Neural cell (in vitro differentiated cells): ENCODE results near the gene SLC35G6. TPM values are rescaled to one million over a fixed set of nuclear protein-coding genes. Genes with fewer than 3 reads are reported as not detected.

Experiments
- H2AFZ ChIP-seq: fragments of 200-600, 300-800 bp; sonication (generic), shearing (Covaris generic); 2 replicates; pipeline ENCODE4 v1.6.0; 2014; ENCODE audit warnings: low read depth, mild to moderate bottlenecking, antibody characterized with exemption, low read length, moderate library complexity
- H3F3A ChIP-seq: fragments of 200-600 bp; shearing (Covaris generic); 2 replicates; pipeline ENCODE4 v1.6.1; 2016; ENCODE audit warnings: mild to moderate bottlenecking, moderate library complexity, mixed read lengths, antibody characterized with exemption, low read length; ENCODE audit not compliant: insufficient read depth, poor library complexity, severe bottlenecking
- H3K27ac ChIP-seq: fragments of 200-600, 300-800 bp; sonication (generic), shearing (Covaris generic); 2 replicates; pipeline ENCODE4 v1.5.1; 2014; ENCODE audit warnings: mild to moderate bottlenecking, low read length, moderate library complexity
- H3K27me3 ChIP-seq: fragments of 300-800, 200-600 bp; sonication (generic), shearing (Covaris generic); 2 replicates; pipeline ENCODE4 v1.6.0; 2014; ENCODE audit warnings: mild to moderate bottlenecking, low read depth, low read length, moderate library complexity; ENCODE audit not compliant: insufficient read depth
- H3K36me3 ChIP-seq: fragments of 300-800, 200-600 bp; sonication (generic), shearing (Covaris generic); 2 replicates; pipeline ENCODE4 v1.5.1; 2014; ENCODE audit warnings: mild to moderate bottlenecking, antibody characterized with exemption, low read length, moderate library complexity; ENCODE audit not compliant: insufficient read depth
- H3K4me2 ChIP-seq: fragments of 300-800, 200-600 bp; sonication (generic), shearing (Covaris generic); 2 replicates; pipeline ENCODE4 v1.6.0; 2014; ENCODE audit warnings: mild to moderate bottlenecking, low read length
- H3K4me3 ChIP-seq: fragments of 300-800, 200-600 bp; sonication (generic), shearing (Covaris generic); 2 replicates; pipeline ENCODE4 v1.5.1; 2014; ENCODE audit warnings: mild to moderate bottlenecking, low read length, moderate library complexity
- H3K79me2 ChIP-seq: fragments of 200-600 bp; shearing (Covaris generic); replicated peaks from 2 replicates; pipeline ENCODE4 v1.6.0; 2014; ENCODE audit warnings: mild to moderate bottlenecking, low read length, moderate library complexity; ENCODE audit not compliant: insufficient read depth
- H3K9ac ChIP-seq: fragments of 300-800, 200-600 bp; sonication (generic), shearing (Covaris generic); 2 replicates; pipeline ENCODE4 v1.6.1; 2016; ENCODE audit warnings: mild to moderate bottlenecking, low read length, mixed read lengths
- H3K9me2 ChIP-seq: fragments of 200-600 bp; shearing (Covaris generic); 2 replicates; pipeline ENCODE4 v1.6.1; 2016; ENCODE audit warnings: mild to moderate bottlenecking, low read length, mixed read lengths; ENCODE audit not compliant: insufficient read depth
- H3K9me3 ChIP-seq: fragments of 200-600, 300-800 bp; sonication (generic), shearing (Covaris generic); 2 replicates; pipeline ENCODE4 v1.6.1; 2016; ENCODE audit warnings: mild to moderate bottlenecking, mixed run types, low read length, moderate library complexity, mixed read lengths
- H4K20me1 ChIP-seq: fragments of 200-600 bp; shearing (Covaris generic); 2 replicates; pipeline ENCODE4 v1.6.1; 2016; ENCODE audit warnings: mild to moderate bottlenecking, mixed run types; ENCODE audit not compliant: insufficient read depth
- EP300 ChIP-seq: fragments of 450-650 bp; conservative IDR thresholded peaks from 2 replicates; pipeline ENCODE4 v1.6.1; 2014; ENCODE audit warnings: antibody characterized with exemption, mild to moderate bottlenecking, moderate library complexity; ENCODE audit not compliant: poor library complexity, severe bottlenecking
- EZH2 ChIP-seq: fragments of 200-600, 300-800 bp; shearing (Covaris generic), sonication (generic); IDR thresholded peaks from 2 replicates; pipeline ENCODE4 v1.6.1; 2014; ENCODE audit warnings: antibody characterized with exemption, low read length, borderline replicate concordance, mild to moderate bottlenecking; ENCODE audit not compliant: insufficient read depth, poor library complexity, severe bottlenecking
- MXI1 ChIP-seq: fragments of 450-650 bp; conservative IDR thresholded peaks from 2 replicates; pipeline ENCODE4 v1.6.1; 2014; ENCODE audit warnings: antibody characterized with exemption, mild to moderate bottlenecking; ENCODE audit not compliant: poor library complexity, severe bottlenecking
- POLR2AphosphoS5 ChIP-seq: IDR thresholded peaks from 2 replicates; pipeline ENCODE4 v1.6.1; 2012
- RAD21 ChIP-seq: fragments of 450-650 bp; conservative IDR thresholded peaks from 2 replicates; pipeline ENCODE4 v1.6.1; 2014; ENCODE audit warnings: antibody characterized with exemption, mild to moderate bottlenecking, moderate library complexity
- REST ChIP-seq: IDR thresholded peaks from 2 replicates; pipeline ENCODE4 v1.6.1; 2012; ENCODE audit warnings: borderline replicate concordance
- SMC3 ChIP-seq: fragments of 450-650 bp; conservative IDR thresholded peaks from 2 replicates; pipeline ENCODE4 v1.6.1; 2014; ENCODE audit warnings: antibody characterized with exemption, mild to moderate bottlenecking, moderate library complexity; ENCODE audit not compliant: poor library complexity
- TAF1 ChIP-seq: IDR thresholded peaks from 2 replicates; pipeline ENCODE4 v1.6.1; 2012; ENCODE audit warnings: low read depth
- polyA plus RNA-seq: library from polyadenylated mRNA; depleted of rRNA; stranded (reverse); fragments of >200 nt; gene quantifications from 2 replicates; pipeline ENCODE4 v1.2.3, GENCODE V29; 2014
- TF ChIP-seq, protein P1 (sequence below): fragments of 450-650 bp; IDR thresholded peaks from 2 replicates; pipeline ENCODE4 v1.5.1; 2014; ENCODE audit warnings: antibody characterized with exemption, mild to moderate bottlenecking, moderate library complexity; ENCODE audit not compliant: poor library complexity, severe bottlenecking

Gene SLC35G6
- polyA plus RNA-seq, 1 donor from 2014 or later: not detected

DNA sequence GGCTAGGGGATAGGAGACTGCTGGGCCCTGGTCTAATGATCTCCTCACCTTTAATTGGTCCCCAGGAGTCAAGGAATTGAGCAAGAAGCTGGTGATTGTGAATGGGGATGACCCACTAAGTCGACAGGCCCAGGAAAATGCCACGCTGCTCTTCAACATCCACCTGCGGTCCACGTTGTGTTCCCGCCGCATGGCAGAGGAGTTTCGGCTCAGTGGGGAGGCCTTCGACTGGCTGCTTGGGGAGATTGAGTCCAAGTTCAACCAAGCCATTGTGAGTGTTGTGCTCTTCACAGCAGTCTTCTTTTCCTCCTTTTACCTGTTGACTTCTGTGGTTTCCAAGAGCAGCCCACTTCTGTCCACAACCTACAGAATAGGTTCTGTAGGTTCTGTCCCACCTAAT is 22.3 kb downstream of the SLC35G6 start:
- H3F3A ChIP-seq: no peaks in the 10 kb centered on the region
- no peaks in the 10 kb centered on the region for H3K9me3 ChIP-seq
- H3K9me2 ChIP-seq: no peaks in the 10 kb centered on the region
- H3K4me3 ChIP-seq: no peak overlapping the region
- no peaks in the 10 kb centered on the region for H4K20me1 ChIP-seq
- TF ChIP-seq, protein P1, sequence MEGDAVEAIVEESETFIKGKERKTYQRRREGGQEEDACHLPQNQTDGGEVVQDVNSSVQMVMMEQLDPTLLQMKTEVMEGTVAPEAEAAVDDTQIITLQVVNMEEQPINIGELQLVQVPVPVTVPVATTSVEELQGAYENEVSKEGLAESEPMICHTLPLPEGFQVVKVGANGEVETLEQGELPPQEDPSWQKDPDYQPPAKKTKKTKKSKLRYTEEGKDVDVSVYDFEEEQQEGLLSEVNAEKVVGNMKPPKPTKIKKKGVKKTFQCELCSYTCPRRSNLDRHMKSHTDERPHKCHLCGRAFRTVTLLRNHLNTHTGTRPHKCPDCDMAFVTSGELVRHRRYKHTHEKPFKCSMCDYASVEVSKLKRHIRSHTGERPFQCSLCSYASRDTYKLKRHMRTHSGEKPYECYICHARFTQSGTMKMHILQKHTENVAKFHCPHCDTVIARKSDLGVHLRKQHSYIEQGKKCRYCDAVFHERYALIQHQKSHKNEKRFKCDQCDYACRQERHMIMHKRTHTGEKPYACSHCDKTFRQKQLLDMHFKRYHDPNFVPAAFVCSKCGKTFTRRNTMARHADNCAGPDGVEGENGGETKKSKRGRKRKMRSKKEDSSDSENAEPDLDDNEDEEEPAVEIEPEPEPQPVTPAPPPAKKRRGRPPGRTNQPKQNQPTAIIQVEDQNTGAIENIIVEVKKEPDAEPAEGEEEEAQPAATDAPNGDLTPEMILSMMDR: no peak
- no peak for TF ChIP-seq EP300
- no peak for TF ChIP-seq EZH2
- TF ChIP-seq POLR2AphosphoS5: no peak
- no peak for TF ChIP-seq RAD21
- TF ChIP-seq MXI1: no peak
- no peak for TF ChIP-seq SMC3
- no peak for TF ChIP-seq REST
- TF ChIP-seq TAF1: no peak
- H2AFZ ChIP-seq: no peak overlapping the region
- H3K27me3 ChIP-seq: no peaks in the 10 kb centered on the region
- H3K4me2 ChIP-seq: no peak overlapping the region
- H3K27ac ChIP-seq: no peak overlapping the region
- no peaks in the 10 kb centered on the region for H3K79me2 ChIP-seq
- H3K36me3 ChIP-seq: no peaks in the 10 kb centered on the region
- no peak overlapping the region for H3K9ac ChIP-seq

DNA sequence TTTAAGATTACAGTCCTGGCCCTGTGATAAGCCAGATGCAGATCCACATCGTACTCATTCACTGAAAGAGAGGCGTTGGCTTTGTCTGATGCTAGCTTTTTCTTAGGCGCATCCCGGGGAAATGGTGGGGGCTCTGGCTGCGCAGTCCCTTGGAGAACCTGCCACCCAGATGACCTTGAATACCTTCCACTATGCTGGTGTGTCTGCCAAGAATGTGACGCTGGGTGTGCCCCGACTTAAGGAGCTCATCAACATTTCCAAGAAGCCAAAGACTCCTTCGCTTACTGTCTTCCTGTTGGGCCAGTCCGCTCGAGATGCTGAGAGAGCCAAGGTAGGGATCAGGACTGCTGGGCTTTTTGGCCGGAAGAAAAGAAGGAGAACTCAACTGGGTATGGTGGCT is 26.9 kb downstream of the SLC35G6 start:
- H3K4me2 ChIP-seq: no peak overlapping the region
- TF ChIP-seq REST: no peak
- TF ChIP-seq EP300: no peak
- no peak for TF ChIP-seq EZH2
- TF ChIP-seq, protein P1: no peak
- TF ChIP-seq RAD21: no peak
- TF ChIP-seq POLR2AphosphoS5: no peak
- no peak for TF ChIP-seq TAF1
- TF ChIP-seq SMC3: no peak
- no peak for TF ChIP-seq MXI1
- H3K36me3 ChIP-seq: no peaks in the 10 kb centered on the region
- H3K9me2 ChIP-seq: no peaks in the 10 kb centered on the region
- no peak overlapping the region for H3K4me3 ChIP-seq
- no peaks in the 10 kb centered on the region for H3K9me3 ChIP-seq
- H3K27me3 ChIP-seq: no peaks in the 10 kb centered on the region
- no peaks in the 10 kb centered on the region for H3F3A ChIP-seq
- H3K9ac ChIP-seq: no peak overlapping the region
- no peak overlapping the region for H3K27ac ChIP-seq
- no peak overlapping the region for H2AFZ ChIP-seq
- no peaks in the 10 kb centered on the region for H3K79me2 ChIP-seq
- H4K20me1 ChIP-seq: no peaks in the 10 kb centered on the region
